Lower lobe of right lung (tissue), 2 donors: ENCODE results near the gene POLD4. TPM values are rescaled to one million over a fixed set of nuclear protein-coding genes. Genes with fewer than 3 reads are reported as not detected.
A peak's percentile ranks its signal among the peaks of the same experiment; 100 is the strongest.

Experiments
- ATAC-seq, 2 donors: fragments of 200-7000 bp; cut with Tn5 transposase; one replicate each; pipeline ENCODE4 v1.9.1; 2020 to 2022; ENCODE audit warnings: mild to moderate bottlenecking in 2 of 2, moderate library complexity in 2 of 2
- DNase-seq: peaks from one replicate; pipeline ENCODE4 v3.0.0-alpha.2; 2020
- H3K27ac ChIP-seq: fragments of 200-600 bp; one replicate; pipeline ENCODE4 v1.8.0; 2022
- H3K27me3 ChIP-seq: fragments of 200-600 bp; one replicate; pipeline ENCODE4 v1.8.0; 2022; ENCODE audit warnings: low read depth
- H3K36me3 ChIP-seq: fragments of 200-600 bp; one replicate; pipeline ENCODE4 v1.8.0; 2022; ENCODE audit warnings: mild to moderate bottlenecking
- H3K4me1 ChIP-seq: fragments of 200-600 bp; one replicate; pipeline ENCODE4 v1.8.0; 2022
- H3K4me3 ChIP-seq: fragments of 200-600 bp; one replicate; pipeline ENCODE4 v1.8.0; 2022; ENCODE audit warnings: mild to moderate bottlenecking
- H3K9me3 ChIP-seq: fragments of 200-600 bp; one replicate; pipeline ENCODE4 v1.8.0; 2022
- CTCF ChIP-seq: fragments of 200-600 bp; IDR thresholded peaks from one replicate; pipeline ENCODE4 v1.8.0; 2022; ENCODE audit warnings: antibody characterized with exemption, mild to moderate bottlenecking
- intact Hi-C: fragments of 100-400 bp; cut with DNase I; formaldehyde crosslinking; loops from one replicate; pipeline ENCODE4 v1.11.0; 2022
- total RNA-seq: library from RNA; stranded (reverse); fragmentation: NEBNext Ultra II Directional; extraction: Animal tissue kit (Norgen Biotek cat#: 25700); gene quantifications from one replicate; pipeline ENCODE4 v1.2.1, GENCODE V29; 2021
- donor health status: DM: no; HTN: yes; CAD: no; lungs with severe emphysema.

The POLD4 gene
- total RNA-seq, 1 donor from 2014 or later: 86.6 TPM

- DNase-seq (no peak), ATAC-seq (no peak)
- Histone ChIP-seq H3K4me1 (peaks cover 30% of the 10 kb centered on the region), H3K36me3 (no peaks in the 10 kb centered on the region), H3K27ac (no peak overlapping the region), H3K27me3 (no peaks in the 10 kb centered on the region), H3K4me3 (no peak overlapping the region), H3K9me3 (no peaks in the 10 kb centered on the region)
- intact Hi-C loops: no loop called here
- no peak for TF ChIP-seq CTCF
Observed at GRCh38 chr11:67376873-67377808, 23.8 kb upstream of the POLD4 start.

- H3K27ac ChIP-seq: no peak overlapping the region
- no peaks in the 10 kb centered on the region for H3K36me3 ChIP-seq
- intact Hi-C loops: no loop called here
- H3K27me3 ChIP-seq: no peaks in the 10 kb centered on the region
- no peak for DNase-seq
- H3K4me1 ChIP-seq: peaks cover 31% of the 10 kb centered on the region
- ATAC-seq: no peak
- no peak for TF ChIP-seq CTCF
- no peaks in the 10 kb centered on the region for H3K9me3 ChIP-seq
- no peak overlapping the region for H3K4me3 ChIP-seq
Observed at GRCh38 chr11:67376063-67376820, 22.9 kb upstream of the POLD4 start.

GRCh38 chr11:67375320-67376055, 22.1 kb upstream of the POLD4 start:
- Histone ChIP-seq H3K36me3 (no peaks in the 10 kb centered on the region), H3K27me3 (no peaks in the 10 kb centered on the region), H3K4me3 (no peak overlapping the region), H3K9me3 (no peaks in the 10 kb centered on the region), H3K4me1 (peaks cover 32% of the 10 kb centered on the region), H3K27ac (no peak overlapping the region)
- DNase-seq: no peak
- intact Hi-C loops: no loop called here
- no peak for ATAC-seq
- no peak for TF ChIP-seq CTCF

- DNase-seq: no peak
- intact Hi-C loops: no loop called here
Observed at GRCh38 chr11:67374571-67375281, 21.4 kb upstream of the POLD4 start.

More at GRCh38 chr11:67374571-67375281, 21.4 kb upstream of the POLD4 start:
- Histone ChIP-seq H3K27me3 (no peaks in the 10 kb centered on the region), H3K4me1 (peaks cover 40% of the 10 kb centered on the region), H3K4me3 (peak overlapping the region; percentile 71), H3K9me3 (no peaks in the 10 kb centered on the region), H3K36me3 (no peaks in the 10 kb centered on the region), H3K27ac (peak overlapping the region; percentile 91)
- no peak for TF ChIP-seq CTCF
- ATAC-seq: no peak
